Naive thymus-derived CD4-positive, alpha-beta T cell (primary cell): ENCODE data around the gene SMYD3. TPM values are rescaled to one million over a fixed set of nuclear protein-coding genes. Genes with fewer than 3 reads are reported as not detected.
"Not testable (repeated sequence)": the region's sequence is repeated elsewhere in the genome, so short reads cannot be mapped to it uniquely, and the experiment has no call there.

ENCODE experiments used
- ATAC-seq: fragments of 150-1000 bp; cut with Tn5 transposase; 2 replicates; pipeline ENCODE4 v1.10.0; 2021; ENCODE audit warnings: mild to moderate bottlenecking, moderate library complexity
- CTCF ChIA-PET: fragments of 350-600 bp; sonication (Branson Sonifier 250); formaldehyde crosslinking; loops from one replicate; lab custom pipeline; 2021; ENCODE audit warnings: antibody characterized with exemption; lab: Charles Lee
- POLR2A ChIA-PET: fragments of 350-600 bp; sonication (Branson Sonifier 250); formaldehyde crosslinking; loops from one replicate; lab custom pipeline; 2021; ENCODE audit warnings: antibody characterized with exemption, inconsistent platforms; lab: Charles Lee
- DNase-seq, 9 donors: peaks; one replicate each; pipeline versions ENCODE4 v3.0.0 to v3.0.0-alpha.2; 2020 to 2022; ENCODE audit warnings: mixed read lengths in 1 of 9
- H3K27ac ChIP-seq: one replicate; pipeline ENCODE4 v1.7.0; 2013; ENCODE audit warnings: mild to moderate bottlenecking, low read depth, low read length, moderate library complexity
- H3K27me3 ChIP-seq, 2 donors: one replicate each; pipeline ENCODE4 v1.7.0; 2013; ENCODE audit warnings: low read length in 2 of 2, mild to moderate bottlenecking in 2 of 2, moderate library complexity in 2 of 2; ENCODE audit not compliant: control insufficient read depth in 2 of 2, insufficient read depth in 2 of 2
- H3K36me3 ChIP-seq, 3 experiments: 1 replicate in 2 of 3; 2 replicates in 1 of 3; pipeline ENCODE4 v1.7.0; 2013; ENCODE audit warnings: low read length in 3 of 3, mild to moderate bottlenecking in 3 of 3, moderate library complexity in 1 of 3; ENCODE audit not compliant: insufficient read depth in 3 of 3, control insufficient read depth in 2 of 3
- H3K4me1 ChIP-seq, 2 donors: one replicate each; pipeline ENCODE4 v1.7.0; 2013; ENCODE audit warnings: low read length in 2 of 2, mild to moderate bottlenecking in 2 of 2, moderate library complexity in 1 of 2; ENCODE audit not compliant: control insufficient read depth in 2 of 2, insufficient read depth in 2 of 2
- H3K4me3 ChIP-seq: 2 replicates; pipeline ENCODE4 v1.7.0; 2013; ENCODE audit warnings: mild to moderate bottlenecking, low read length
- H3K9me3 ChIP-seq, 3 experiments: 1 replicate in 2 of 3; 2 replicates in 1 of 3; pipeline ENCODE4 v1.7.0; 2013; ENCODE audit warnings: low read length in 3 of 3; ENCODE audit not compliant: control insufficient read depth in 2 of 3
- H3K27ac Mint-ChIP-seq, 9 donors: one replicate each; pipeline ENCODE4 v1.8.0; 2020 to 2022; ENCODE audit warnings: mixed read lengths in 9 of 9, mild to moderate bottlenecking in 8 of 9, moderate library complexity in 5 of 9, inconsistent platforms in 2 of 9
- H3K27me3 Mint-ChIP-seq, 5 donors: one replicate each; pipeline ENCODE4 v1.8.0; 2021 to 2022; ENCODE audit warnings: mixed read lengths in 5 of 5, mild to moderate bottlenecking in 1 of 5
- H3K36me3 Mint-ChIP-seq, 5 donors: one replicate each; pipeline ENCODE4 v1.8.0; 2020 to 2022; ENCODE audit warnings: mixed read lengths in 5 of 5, mild to moderate bottlenecking in 3 of 5, inconsistent platforms in 1 of 5
- H3K4me1 Mint-ChIP-seq, 7 donors: one replicate each; pipeline ENCODE4 v1.8.0; 2020 to 2022; ENCODE audit warnings: mixed read lengths in 7 of 7, mild to moderate bottlenecking in 3 of 7, inconsistent platforms in 1 of 7
- H3K4me3 Mint-ChIP-seq, 10 donors: one replicate each; pipeline ENCODE4 v1.8.0; 2020 to 2022; ENCODE audit warnings: mild to moderate bottlenecking in 10 of 10, mixed read lengths in 10 of 10, moderate library complexity in 6 of 10, inconsistent platforms in 2 of 10
- H3K9me3 Mint-ChIP-seq, 11 donors: one replicate each; pipeline ENCODE4 v1.8.0; 2020 to 2022; ENCODE audit warnings: mixed read lengths in 11 of 11, mild to moderate bottlenecking in 4 of 11, inconsistent platforms in 1 of 11, moderate library complexity in 1 of 11
- intact Hi-C, 2 donors: fragments of 100-400 bp; cut with micrococcal nuclease; formaldehyde crosslinking; loops; one replicate each; pipeline ENCODE4 v1.15.1; 2023
- polyA plus RNA-seq, 2 donors: library from polyadenylated mRNA; unstranded; fragments of 300-500 nt; fragmentation: Illumina TruSeq; gene quantifications; one replicate each; pipeline ENCODE4 v1.2.3, GENCODE V29; 2021
- total RNA-seq, 6 experiments: library from RNA in 5 of 6; stranded (reverse) in 5 of 6; gene quantifications; 1 replicate in 5 of 6; 2 replicates in 1 of 6; pipeline ENCODE4 v1.2.3 and lab custom pipeline; 2021 to 2026

Gene SMYD3
- total and polyA plus RNA-seq, 7 experiments from 2014 or later = 19.5 to 28.6 (median 24.4) TPM

- CTCF ChIA-PET = no interaction called here
- Mint-ChIP-seq H3K36me3 (peaks cover 3 to 49% (median 35%) of the 10 kb centered on the region in 5 donors), H3K27ac (no peak overlapping the region), H3K27me3 (no peaks in the 10 kb centered on the region), H3K9me3 (peaks cover 0 to 30% (median 6%) of the 10 kb centered on the region in 11 donors), H3K4me1 (peaks cover 3 to 14% (median 8%) of the 10 kb centered on the region in 7 donors), H3K4me3 (no peak overlapping the region)
- Histone ChIP-seq H3K4me1 (no peaks in the 10 kb centered on the region), H3K4me3 (no peak overlapping the region), H3K36me3 (no peaks in the 10 kb centered on the region), H3K27ac (no peak overlapping the region), H3K27me3 (no peaks in the 10 kb centered on the region), H3K9me3 (no peaks in the 10 kb centered on the region)
- intact Hi-C loops = no loop called here
- DNase-seq (no peak), ATAC-seq (no peak)
- POLR2A ChIA-PET = no interaction called here
Observed at GRCh38 chr1:246365708-246366107, 141.4 kb downstream of the SMYD3 start.

- H3K9me3 Mint-ChIP-seq = peaks cover 0 to 43% (median 10%) of the 10 kb centered on the region in 11 donors
- Histone ChIP-seq H3K27me3 (no peaks in the 10 kb centered on the region), H3K4me3 (no peak overlapping the region), H3K27ac (no peak overlapping the region), H3K4me1 (no peaks in the 10 kb centered on the region), H3K36me3 (no peaks in the 10 kb centered on the region), H3K9me3 (no peaks in the 10 kb centered on the region)
- CTCF ChIA-PET = no interaction called here
- H3K27ac Mint-ChIP-seq = no peak overlapping the region
- ATAC-seq (no peak), DNase-seq (no peak)
- H3K4me1 Mint-ChIP-seq = peaks cover 3 to 14% (median 8%) of the 10 kb centered on the region in 7 donors
- POLR2A ChIA-PET = no interaction called here
- H3K36me3 Mint-ChIP-seq = peaks cover 3 to 60% (median 41%) of the 10 kb centered on the region in 5 donors
- intact Hi-C loops = no loop called here
- H3K27me3 Mint-ChIP-seq = no peaks in the 10 kb centered on the region
- H3K4me3 Mint-ChIP-seq = no peak overlapping the region
Observed at GRCh38 chr1:246364415-246364941, 142.6 kb downstream of the SMYD3 start.

- ATAC-seq, H3K4me1 ChIP-seq, H3K27ac Mint-ChIP-seq, H3K27me3 ChIP-seq, H3K4me1 Mint-ChIP-seq, H3K36me3 ChIP-seq, H3K9me3 ChIP-seq, intact Hi-C loops, H3K4me3 Mint-ChIP-seq, CTCF ChIA-PET, DNase-seq, H3K27ac ChIP-seq, H3K4me3 ChIP-seq, H3K27me3 Mint-ChIP-seq, POLR2A ChIA-PET: not testable (repeated sequence)
- Mint-ChIP-seq H3K36me3 (peaks cover 3 to 82% (median 62%) of the 10 kb centered on the region in 5 donors), H3K9me3 (peaks cover 12 to 63% (median 27%) of the 10 kb centered on the region in 11 donors)
Observed at GRCh38 chr1:246357014-246357598, 150.0 kb downstream of the SMYD3 start.

GRCh38 chr1:246355411-246356230 is 151.5 kb downstream of the SMYD3 start:
- CTCF ChIA-PET = no interaction called here
- ATAC-seq (no peak), DNase-seq (no peak)
- POLR2A ChIA-PET = no interaction called here
- Mint-ChIP-seq H3K27ac (peak overlapping the region in 1 of 9 donors; percentile 46), H3K9me3 (peaks cover 12 to 48% (median 21%) of the 10 kb centered on the region in 11 donors), H3K27me3 (no peaks in the 10 kb centered on the region), H3K4me3 (peak overlapping the region in 1 of 10 donors; percentile 21), H3K36me3 (peaks cover 0 to 75% (median 56%) of the 10 kb centered on the region in 5 donors), H3K4me1 (peaks cover 0 to 8% (median 0%) of the 10 kb centered on the region in 7 donors)
- no peak overlapping the region for H3K4me3 ChIP-seq
- no peaks in the 10 kb centered on the region for H3K27me3 ChIP-seq
- intact Hi-C loops = no loop called here
- no peaks in the 10 kb centered on the region for H3K36me3 ChIP-seq
- H3K9me3 ChIP-seq = no peaks in the 10 kb centered on the region
- H3K4me1 ChIP-seq = no peaks in the 10 kb centered on the region
- H3K27ac ChIP-seq = no peak overlapping the region

- no peak overlapping the region for H3K27ac Mint-ChIP-seq
- peaks cover 4 to 78% (median 57%) of the 10 kb centered on the region in 5 donors for H3K36me3 Mint-ChIP-seq
- Histone ChIP-seq H3K9me3 (no peaks in the 10 kb centered on the region), H3K27ac (no peak overlapping the region), H3K4me3 (no peak overlapping the region), H3K36me3 (no peaks in the 10 kb centered on the region), H3K27me3 (no peaks in the 10 kb centered on the region), H3K4me1 (no peaks in the 10 kb centered on the region)
- no peak for DNase-seq
- ChIA-PET POLR2A (no interaction called here), CTCF (no interaction called here)
- no peak overlapping the region for H3K4me3 Mint-ChIP-seq
- H3K27me3 Mint-ChIP-seq = no peaks in the 10 kb centered on the region
- intact Hi-C loops = no loop called here
- peaks cover 0 to 8% (median 0%) of the 10 kb centered on the region in 7 donors for H3K4me1 Mint-ChIP-seq
- ATAC-seq = no peak
- peaks cover 0 to 13% (median 4%) of the 10 kb centered on the region in 11 donors for H3K9me3 Mint-ChIP-seq
Observed at GRCh38 chr1:246351721-246352120, 155.4 kb downstream of the SMYD3 start.

- Histone ChIP-seq H3K4me3 (no peak overlapping the region), H3K27me3 (no peaks in the 10 kb centered on the region), H3K27ac (no peak overlapping the region), H3K36me3 (no peaks in the 10 kb centered on the region), H3K9me3 (no peaks in the 10 kb centered on the region), H3K4me1 (no peaks in the 10 kb centered on the region)
- peaks cover 0 to 4% (median 0%) of the 10 kb centered on the region in 7 donors for H3K4me1 Mint-ChIP-seq
- H3K4me3 Mint-ChIP-seq = no peak overlapping the region
- H3K9me3 Mint-ChIP-seq = peaks cover 0 to 12% (median 3%) of the 10 kb centered on the region in 11 donors
- ChIA-PET POLR2A (no interaction called here), CTCF (no interaction called here)
- intact Hi-C loops = no loop called here
- H3K27me3 Mint-ChIP-seq = no peaks in the 10 kb centered on the region
- H3K27ac Mint-ChIP-seq = no peak overlapping the region
- DNase-seq (no peak), ATAC-seq (no peak)
- peaks cover 6 to 81% (median 57%) of the 10 kb centered on the region in 5 donors for H3K36me3 Mint-ChIP-seq
Observed at GRCh38 chr1:246350745-246351144, 156.3 kb downstream of the SMYD3 start.
